ENCODE data around the gene GLYATL2. TPM values are rescaled to one million over a fixed set of nuclear protein-coding genes. Genes with fewer than 3 reads are reported as not detected.

Gene GLYATL2
- total RNA-seq (2021; fragmentation: NEBNext Ultra II Directional; extraction: Animal tissue kit (Norgen Biotek cat#: 25700)): 0.38 and 0.69 TPM in 2 replicates
- 0.08 and 0.39 TPM in 2 replicates for polyA plus RNA-seq (2011; rRNA removed)
- polyA plus RNA-seq (2011; cell fraction: cytosol; rRNA removed): 0.28 TPM
- 0.34 TPM for polyA plus RNA-seq (2011; cell fraction: nucleus; rRNA removed)
- 0.13 to 0.77 TPM (median 0.39 TPM) in 4 replicates for polyA plus RNA-seq (2012, experiment 1 of 2)
- not detected for polyA plus RNA-seq (2012, experiment 2 of 2)
- polyA plus RNA-seq (2013, experiment 1 of 2): 0.20 TPM
- 0.26 TPM for polyA plus RNA-seq (2013, experiment 2 of 2)
- polyA minus RNA-seq (2011; rRNA and poly(A)+ RNA removed): 0.25 and 1.2 TPM in 2 replicates
- not detected for polyA minus RNA-seq (2011; cell fraction: cytosol; rRNA and poly(A)+ RNA removed)
- polyA minus RNA-seq (2011; cell fraction: nucleus; rRNA and poly(A)+ RNA removed): 0.90 TPM
- long read RNA-seq, experiment 1, partial matches to known transcripts: 1 of 4 reads
- long read RNA-seq, experiment 1, other reads (novel, unspliced or antisense): 3 of 4 reads
- long read RNA-seq, experiment 2, partial matches to known transcripts: 0 of 1 reads
- long read RNA-seq, experiment 2, other reads (novel, unspliced or antisense): 1 of 1 reads

- Histone ChIP-seq H3K4ac (replicated peaks; ENCODE audit: insufficient read length, low read depth, low read length) (no peak within 1 kb of the TSS), H2AFZ (ENCODE audit: low read length) (no peak within 1 kb of the TSS), H3K9me3 (ENCODE audit: insufficient read depth in 2 of 2, low read depth in 1 of 2, low read length in 1 of 2) (peaks cover 14 to 30% of the 10 kb centered on the region in 2 experiments), H2AK5ac (ENCODE audit: low read depth, low read length) (no peak within 1 kb of the TSS), H3K23ac (ENCODE audit: insufficient read length) (no peak within 1 kb of the TSS), H3K36me3 (ENCODE audit: control insufficient read depth in 2 of 4, insufficient read depth in 4 of 4, low read length in 3 of 4) (no peaks in the 10 kb centered on the region), H4K91ac (replicated peaks; ENCODE audit: insufficient read length, low read length) (no peak within 1 kb of the TSS), H2BK15ac (ENCODE audit: low read length) (no peak within 1 kb of the TSS), H4K8ac (ENCODE audit: extremely low read depth, insufficient read depth, low read length) (no peak within 1 kb of the TSS), H2BK5ac (ENCODE audit: low read depth, low read length) (no peak within 1 kb of the TSS), H4K20me1 (replicated peaks in 1 of 2; ENCODE audit: control insufficient read depth in 1 of 2, insufficient read depth in 2 of 2, low read length in 2 of 2) (no peaks in the 10 kb centered on the region), H3K18ac (ENCODE audit: extremely low read depth, low read length) (no peak within 1 kb of the TSS), H2BK12ac (ENCODE audit: low read depth, low read length) (no peak within 1 kb of the TSS), H3K14ac (ENCODE audit: insufficient read length) (no peak within 1 kb of the TSS), H3K4me3 (ENCODE audit: extremely low read depth in 1 of 4, insufficient read depth in 2 of 4, low read depth in 3 of 4, low read length in 4 of 4) (no peak within 1 kb of the TSS), H3K4me1 (replicated peaks in 1 of 4; ENCODE audit: control insufficient read depth in 3 of 4, insufficient read depth in 4 of 4, low read length in 3 of 4) (no peaks in the 10 kb centered on the region), H3K9ac (replicated peaks in 1 of 4; ENCODE audit: extremely low read depth in 1 of 4, low read depth in 3 of 4, low read length in 3 of 4) (no peak within 1 kb of the TSS), H3K23me2 (ENCODE audit: low read depth, low read length) (no peaks in the 10 kb centered on the region), H2BK20ac (ENCODE audit: low read length) (no peak within 1 kb of the TSS), H3K27ac (ENCODE audit: low read depth, low read length) (no peak within 1 kb of the TSS), H3K27me3 (replicated peaks in 1 of 4; ENCODE audit: control insufficient read depth in 3 of 4, extremely low read depth in 1 of 4, insufficient read depth in 3 of 4, low read length in 3 of 4) (no peaks in the 10 kb centered on the region), H2BK120ac (replicated peaks; ENCODE audit: low read depth, low read length) (no peak within 1 kb of the TSS), H3K4me2 (ENCODE audit: insufficient read depth in 1 of 2, low read depth in 2 of 2, low read length in 2 of 2) (no peak within 1 kb of the TSS), H3K79me2 (ENCODE audit: control insufficient read depth in 1 of 2, insufficient read depth in 2 of 2, low read length in 2 of 2) (no peaks in the 10 kb centered on the region), H3K56ac (replicated peaks; ENCODE audit: insufficient read length, low read depth, low read length) (no peak within 1 kb of the TSS), H4K5ac (ENCODE audit: insufficient read length, low read depth, low read length) (no peak within 1 kb of the TSS), H3K79me1 (ENCODE audit: low read depth, low read length) (no peaks in the 10 kb centered on the region)
- ChIA-PET CTCF (ENCODE audit: partially characterized antibody) (interaction anchor here (1.2 kb wide), 1 partner anchor 215 kb away, joined by 3 read pairs; no protein-coding TSS in a partner anchor), POLR2A (ENCODE audit: partially characterized antibody) (no interaction called here)
- DNase-seq (ENCODE audit: low read depth in 1 of 2, low spot score in 2 of 2): no peak
- WGBS, 2 experiments (ENCODE audit: extremely low coverage in 1 of 2, insufficient coverage in 1 of 2, insufficient read length in 1 of 2, insufficient replicate concordance in 2 of 2, low coverage in 1 of 2, low lambda C conversion rate in 2 of 2, missing lambda C conversion rate in 1 of 2): 46% methylated on average over 3 of the region's 3 CpGs; no CpG with 5 or more reads in 1 of the 2 experiments
- no peak for FAIRE-seq
- TF ChIP-seq NRF1 (IDR thresholded peaks at IDR 0.05; ENCODE audit: low read depth, low read length): no peak
- no peak for TF ChIP-seq SRF (IDR thresholded peaks at IDR 0.05; ENCODE audit: low read depth, low read length)
- TF ChIP-seq SP1 (IDR thresholded peaks at IDR 0.05; ENCODE audit: low read depth, low read length): no peak
- no peak for TF ChIP-seq RNF2 (IDR thresholded peaks at IDR 0.05; ENCODE audit: borderline replicate concordance, low read depth, low read length, missing control alignments, poor library complexity, severe bottlenecking)
- no peak for TF ChIP-seq RAD21 (IDR thresholded peaks at IDR 0.05 in 1 of 2, conservative IDR thresholded peaks at IDR 0.05 in 1 of 2; ENCODE audit: low read depth in 2 of 2, low read length in 2 of 2)
- TF ChIP-seq RXRA (IDR thresholded peaks at IDR 0.05; ENCODE audit: insufficient read depth, low read depth, low read length): no peak
- TF ChIP-seq SP4 (IDR thresholded peaks at IDR 0.05; ENCODE audit: low read length): no peak
- TF ChIP-seq BACH1 (IDR thresholded peaks at IDR 0.05; ENCODE audit: low read length): no peak
- no peak for TF ChIP-seq TBP (IDR thresholded peaks at IDR 0.05; ENCODE audit: low read depth, low read length)
- TF ChIP-seq PHF8 (conservative IDR thresholded peaks at IDR 0.05; ENCODE audit: low read depth, low read length): no peak
These were observed at the start of gene GLYATL2 for GRCh38 chr11:58844361-58845005. TSS of gene GLYATL2 (minus strand) at chr11:58844704. CDS start at chr11:58839612, 5,092 bp downstream.
